ENCODE results near the gene CIITA.

The CIITA gene

DNA sequence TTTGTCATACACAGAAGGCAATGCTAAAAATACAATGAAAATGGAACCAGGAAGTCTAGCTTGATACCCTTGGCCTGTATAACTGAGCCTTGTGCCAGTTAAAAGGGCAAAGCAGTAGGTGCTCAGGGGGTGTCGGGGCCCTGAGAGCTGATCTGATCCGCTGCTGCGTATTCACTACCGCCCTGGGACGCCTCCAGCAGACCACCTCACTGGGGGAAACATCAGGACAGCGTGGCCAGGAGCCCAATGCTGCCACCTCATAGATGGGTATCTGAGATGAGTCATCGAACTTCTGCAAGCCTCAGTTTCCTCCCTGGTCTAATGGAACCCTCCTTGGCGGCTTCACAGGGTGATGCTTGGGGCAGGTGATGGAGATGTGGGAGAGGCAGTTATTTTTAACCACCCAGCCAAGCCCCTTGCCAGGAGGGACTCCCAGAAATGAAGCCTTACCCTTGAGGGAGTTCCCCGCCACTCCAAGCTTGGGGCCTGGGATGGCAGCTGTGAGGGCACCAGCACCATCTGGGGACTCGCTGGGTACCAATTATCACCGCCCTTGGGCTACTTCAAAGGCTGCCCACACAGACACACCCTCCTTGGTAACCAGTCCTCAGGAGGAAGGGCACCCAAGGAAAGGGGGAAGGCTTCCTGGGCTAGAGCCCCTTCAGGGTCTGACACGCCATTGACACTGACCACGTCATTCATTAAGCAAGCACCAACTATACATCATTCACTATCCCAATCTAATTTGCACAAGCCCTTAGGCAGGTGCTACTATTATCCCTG, 57.5 kb downstream of the CIITA start:
- Histone ChIP-seq H3K9ac (ENCODE audit: low read length) (no peak overlapping the region), H3K4me1 (ENCODE audit: control insufficient read depth, insufficient read depth, low read length) (peaks cover 43% of the 10 kb centered on the region), H3K9me3 (ENCODE audit: control insufficient read depth, low read length) (no peaks in the 10 kb centered on the region), H3K36me3 (ENCODE audit: control insufficient read depth, insufficient read depth, low read length, severe bottlenecking) (peaks cover 11% of the 10 kb centered on the region), H3K4me3 (ENCODE audit: low read length) (no peak overlapping the region), H3K27me3 (replicated peaks; ENCODE audit: control insufficient read depth, insufficient read depth, low read length) (no peaks in the 10 kb centered on the region)
- no peak for DNase-seq (ENCODE audit: low read depth)

GRCh38 chr16:10935226-10935915, 58.4 kb downstream of the CIITA start:
- Histone ChIP-seq H3K27me3 (replicated peaks; ENCODE audit: control insufficient read depth, insufficient read depth, low read length) (no peaks in the 10 kb centered on the region), H3K4me1 (ENCODE audit: control insufficient read depth, insufficient read depth, low read length) (peaks cover 52% of the 10 kb centered on the region), H3K36me3 (ENCODE audit: control insufficient read depth, insufficient read depth, low read length, severe bottlenecking) (peaks cover 11% of the 10 kb centered on the region), H3K9me3 (ENCODE audit: control insufficient read depth, low read length) (no peaks in the 10 kb centered on the region), H3K4me3 (ENCODE audit: low read length) (no peak overlapping the region), H3K9ac (ENCODE audit: low read length) (no peak overlapping the region)
- DNase-seq (ENCODE audit: low read depth): no peak

DNA sequence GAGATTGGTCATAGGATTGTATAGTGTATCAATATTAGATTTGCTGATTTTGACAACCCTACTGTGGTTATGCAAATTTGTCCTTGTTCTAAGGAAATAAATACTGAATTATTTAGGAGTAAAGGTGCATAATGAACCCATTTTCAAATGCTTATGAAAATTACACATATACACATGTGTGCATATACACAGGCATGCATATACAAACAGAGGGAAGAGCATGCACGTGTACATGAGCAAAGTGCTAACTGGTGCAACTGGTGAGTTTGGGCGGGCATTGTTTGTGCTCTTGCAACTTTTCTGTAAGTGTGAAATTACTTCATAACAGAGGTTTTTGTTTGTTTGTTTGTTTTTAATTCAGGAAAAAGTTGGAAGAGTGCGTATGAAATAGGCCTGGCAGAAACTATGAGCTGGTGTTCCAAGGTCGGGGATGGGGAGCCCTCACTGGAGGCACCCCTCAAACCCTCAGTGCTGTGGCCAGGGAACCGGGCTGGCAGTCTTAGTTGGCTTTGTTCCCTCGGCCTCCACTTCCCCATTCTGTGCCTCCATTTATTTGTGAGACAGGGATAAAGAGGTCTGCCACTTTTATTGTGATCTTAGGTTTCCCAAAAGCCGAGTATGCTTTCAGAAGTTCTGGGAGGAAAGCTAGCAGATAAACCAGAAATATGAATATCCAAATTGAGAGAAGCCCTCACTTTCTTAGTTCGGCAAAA, 59.4 kb downstream of the CIITA start:
- no peaks in the 10 kb centered on the region for H3K27me3 ChIP-seq (replicated peaks; ENCODE audit: control insufficient read depth, insufficient read depth, low read length)
- H3K9ac ChIP-seq (ENCODE audit: low read length): no peak overlapping the region
- no peak for DNase-seq (ENCODE audit: low read depth)
- H3K4me3 ChIP-seq (ENCODE audit: low read length): no peak overlapping the region
- H3K36me3 ChIP-seq (ENCODE audit: control insufficient read depth, insufficient read depth, low read length, severe bottlenecking): peaks cover 11% of the 10 kb centered on the region
- peaks cover 62% of the 10 kb centered on the region for H3K4me1 ChIP-seq (ENCODE audit: control insufficient read depth, insufficient read depth, low read length)
- no peaks in the 10 kb centered on the region for H3K9me3 ChIP-seq (ENCODE audit: control insufficient read depth, low read length)

GRCh38 chr16:10937068-10937859, 60.3 kb downstream of the CIITA start:
- DNase-seq (ENCODE audit: low read depth): no peak
- Histone ChIP-seq H3K4me3 (ENCODE audit: low read length) (peak overlapping the region; percentile 93), H3K27me3 (replicated peaks; ENCODE audit: control insufficient read depth, insufficient read depth, low read length) (no peaks in the 10 kb centered on the region), H3K9ac (ENCODE audit: low read length) (peak overlapping the region; percentile 63), H3K36me3 (ENCODE audit: control insufficient read depth, insufficient read depth, low read length, severe bottlenecking) (peaks cover 6% of the 10 kb centered on the region), H3K9me3 (ENCODE audit: control insufficient read depth, low read length) (no peaks in the 10 kb centered on the region), H3K4me1 (ENCODE audit: control insufficient read depth, insufficient read depth, low read length) (peaks cover 62% of the 10 kb centered on the region)

GRCh38 chr16:10938321-10938720, 61.3 kb downstream of the CIITA start:
- no peaks in the 10 kb centered on the region for H3K27me3 ChIP-seq (replicated peaks; ENCODE audit: control insufficient read depth, insufficient read depth, low read length)
- H3K9ac ChIP-seq (ENCODE audit: low read length): peak overlapping the region; percentile 9
- no peak for DNase-seq (ENCODE audit: low read depth)
- peaks cover 70% of the 10 kb centered on the region for H3K4me1 ChIP-seq (ENCODE audit: control insufficient read depth, insufficient read depth, low read length)
- H3K9me3 ChIP-seq (ENCODE audit: control insufficient read depth, low read length): no peaks in the 10 kb centered on the region
- peaks cover 1% of the 10 kb centered on the region for H3K36me3 ChIP-seq (ENCODE audit: control insufficient read depth, insufficient read depth, low read length, severe bottlenecking)
- H3K4me3 ChIP-seq (ENCODE audit: low read length): peak overlapping the region; percentile 93

GRCh38 chr16:10938796-10939648, 62.0 kb downstream of the CIITA start:
- Histone ChIP-seq H3K9me3 (ENCODE audit: control insufficient read depth, low read length) (no peaks in the 10 kb centered on the region), H3K4me3 (ENCODE audit: low read length) (peak overlapping the region; percentile 93), H3K4me1 (ENCODE audit: control insufficient read depth, insufficient read depth, low read length) (peaks cover 77% of the 10 kb centered on the region), H3K9ac (ENCODE audit: low read length) (no peak overlapping the region), H3K36me3 (ENCODE audit: control insufficient read depth, insufficient read depth, low read length, severe bottlenecking) (no peaks in the 10 kb centered on the region), H3K27me3 (replicated peaks; ENCODE audit: control insufficient read depth, insufficient read depth, low read length) (no peaks in the 10 kb centered on the region)
- no peak for DNase-seq (ENCODE audit: low read depth)

GRCh38 chr16:10939649-10940234, 62.7 kb downstream of the CIITA start:
- DNase-seq (ENCODE audit: low read depth): no peak
- Histone ChIP-seq H3K4me3 (ENCODE audit: low read length) (peak overlapping the region; percentile 93), H3K36me3 (ENCODE audit: control insufficient read depth, insufficient read depth, low read length, severe bottlenecking) (no peaks in the 10 kb centered on the region)

GRCh38 chr16:10940501-10941079, 63.6 kb downstream of the CIITA start:
- Histone ChIP-seq H3K27me3 (replicated peaks; ENCODE audit: control insufficient read depth, insufficient read depth, low read length) (no peaks in the 10 kb centered on the region), H3K9me3 (ENCODE audit: control insufficient read depth, low read length) (no peaks in the 10 kb centered on the region), H3K4me3 (ENCODE audit: low read length) (peak overlapping the region; percentile 93), H3K9ac (ENCODE audit: low read length) (peak overlapping the region; percentile 89), H3K36me3 (ENCODE audit: control insufficient read depth, insufficient read depth, low read length, severe bottlenecking) (no peaks in the 10 kb centered on the region), H3K4me1 (ENCODE audit: control insufficient read depth, insufficient read depth, low read length) (peaks cover 78% of the 10 kb centered on the region)
- DNase-seq (ENCODE audit: low read depth): peak; percentile 59

More at GRCh38 chr16:10939649-10940234, 62.7 kb downstream of the CIITA start:
- peaks cover 78% of the 10 kb centered on the region for H3K4me1 ChIP-seq (ENCODE audit: control insufficient read depth, insufficient read depth, low read length)
- no peaks in the 10 kb centered on the region for H3K9me3 ChIP-seq (ENCODE audit: control insufficient read depth, low read length)
- peak overlapping the region; percentile 89 for H3K9ac ChIP-seq (ENCODE audit: low read length)
- no peaks in the 10 kb centered on the region for H3K27me3 ChIP-seq (replicated peaks; ENCODE audit: control insufficient read depth, insufficient read depth, low read length)

DNA sequence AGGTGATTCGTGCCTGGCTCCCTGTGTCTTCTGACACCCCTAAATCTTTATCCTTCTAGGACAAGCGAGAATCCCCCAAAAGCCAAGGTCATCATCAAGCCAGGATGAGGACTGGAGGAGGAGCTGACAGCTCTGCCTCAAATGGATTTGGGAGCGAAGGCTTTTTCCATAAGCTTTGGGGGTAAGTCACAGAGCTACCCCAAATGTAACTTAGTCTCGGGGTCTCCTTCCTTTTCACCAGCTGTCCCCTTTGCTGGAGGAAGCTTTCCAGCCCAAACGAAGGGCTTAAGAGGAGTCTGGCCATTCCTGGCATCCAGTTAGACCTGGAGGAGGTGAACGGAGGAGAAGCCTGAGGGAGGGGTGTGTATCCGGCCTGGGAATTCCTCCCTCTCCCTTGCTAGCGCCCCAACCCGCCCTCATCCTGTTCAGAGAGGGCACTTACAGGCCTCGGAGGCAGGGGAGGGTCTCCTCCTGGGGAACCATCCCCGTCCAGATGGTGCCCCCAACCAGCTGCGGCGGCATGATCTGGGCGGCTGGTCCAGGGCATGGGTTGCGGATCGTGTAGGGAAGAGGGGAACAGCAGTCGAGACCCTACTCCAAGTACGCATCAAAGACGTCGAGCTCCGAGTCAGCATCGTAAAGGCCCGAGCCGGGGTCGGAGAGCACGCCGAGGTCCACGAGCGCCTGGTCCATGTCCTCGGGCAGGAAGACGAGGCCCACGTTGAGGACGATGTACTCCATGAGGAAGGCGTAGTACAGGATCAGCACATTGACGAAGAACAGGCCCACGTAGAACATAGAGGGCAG, 64.3 kb downstream of the CIITA start:
- Histone ChIP-seq H3K4me1 (ENCODE audit: control insufficient read depth, insufficient read depth, low read length) (peaks cover 79% of the 10 kb centered on the region), H3K9ac (ENCODE audit: low read length) (peak overlapping the region; percentile 89), H3K9me3 (ENCODE audit: control insufficient read depth, low read length) (no peaks in the 10 kb centered on the region), H3K4me3 (ENCODE audit: low read length) (peak overlapping the region; percentile 93), H3K27me3 (replicated peaks; ENCODE audit: control insufficient read depth, insufficient read depth, low read length) (no peaks in the 10 kb centered on the region), H3K36me3 (ENCODE audit: control insufficient read depth, insufficient read depth, low read length, severe bottlenecking) (no peaks in the 10 kb centered on the region)
- DNase-seq (ENCODE audit: low read depth): peak; percentile 45
